Astrocyte of the spinal cord (primary cell): Measurements from ENCODE around the gene ONECUT3.

Experiments used
- DNase-seq: peaks from one replicate; pipeline ENCODE4 v3.0.0; 2011; ENCODE audit warnings: low read depth, low spot score
- H3K4me3 ChIP-seq: 2 replicates; pipeline ENCODE4 v1.5.1; 2011; ENCODE audit warnings: low read depth, mild to moderate bottlenecking, low read length, moderate library complexity
- CTCF ChIP-seq: IDR thresholded peaks from 2 replicates; pipeline ENCODE4 v1.5.1; 2012; ENCODE audit warnings: low read depth, mild to moderate bottlenecking, low read length, inconsistent platforms
- in situ Hi-C: cut with HindIII; loops from 2 replicates; pipeline ENCODE4 v1.10.0; 2017; ENCODE audit warnings: low sequenced_read_pairs

Gene ONECUT3

GRCh38 chr19:1751367-1752008 is 1.8 kb upstream of the ONECUT3 start:
- no peak overlapping the region for H3K4me3 ChIP-seq
- in situ Hi-C loops = no loop called here
- no peak for TF ChIP-seq CTCF
- no peak for DNase-seq

GRCh38 chr19:1752009-1752756 is 1.1 kb upstream of the ONECUT3 start:
- no peak overlapping the region for H3K4me3 ChIP-seq
- in situ Hi-C loops = no loop called here
- no peak for TF ChIP-seq CTCF
- no peak for DNase-seq

- no peak for DNase-seq
- in situ Hi-C loops = no loop called here
- H3K4me3 ChIP-seq = no peak overlapping the region
- TF ChIP-seq CTCF = no peak
Observed at GRCh38 chr19:1754018-1754635, 821 bp downstream of the ONECUT3 start.

GRCh38 chr19:1754636-1755466 is 1.5 kb downstream of the ONECUT3 start:
- no peak for DNase-seq
- H3K4me3 ChIP-seq = no peak overlapping the region
- in situ Hi-C loops = no loop called here
- no peak for TF ChIP-seq CTCF

- DNase-seq = no peak
- TF ChIP-seq CTCF = no peak
- H3K4me3 ChIP-seq = no peak overlapping the region
- in situ Hi-C loops = no loop called here
Observed at GRCh38 chr19:1755467-1756171, 2.3 kb downstream of the ONECUT3 start.

GRCh38 chr19:1756264-1756663 is 3.0 kb downstream of the ONECUT3 start:
- in situ Hi-C loops = no loop called here
- H3K4me3 ChIP-seq = no peak overlapping the region
- DNase-seq = no peak
- no peak for TF ChIP-seq CTCF
